ENCODE data around the gene MYCBP2. TPM values are rescaled to one million over a fixed set of nuclear protein-coding genes. Genes with fewer than 3 reads are reported as not detected.

Gene MYCBP2
- total RNA-seq, 1 donor from 2014 or later, result 61.1 TPM

- Histone ChIP-seq H3K4me1 (ENCODE audit: control insufficient read depth in 3 of 3, insufficient read depth in 3 of 3, low read length in 3 of 3) (no peaks in the 10 kb centered on the region), H3K27me3 (ENCODE audit: control insufficient read depth in 3 of 3, insufficient read depth in 3 of 3, low read length in 3 of 3) (no peaks in the 10 kb centered on the region), H3K36me3 (ENCODE audit: control insufficient read depth in 3 of 3, insufficient read depth in 3 of 3, low read length in 3 of 3) (peaks cover 0 to 43% (median 29%) of the 10 kb centered on the region in 3 donors), H3K27ac (ENCODE audit: low read depth, low read length) (no peak overlapping the region), H3K9ac (ENCODE audit: low read depth in 1 of 3, low read length in 3 of 3) (no peak overlapping the region), H3K9me3 (ENCODE audit: control insufficient read depth in 3 of 3, low read length in 3 of 3) (no peaks in the 10 kb centered on the region), H3K4me3 (ENCODE audit: low read length in 3 of 3) (no peak overlapping the region)
These were observed 130.8 kb downstream of the MYCBP2 start for GRCh38 chr13:77196052-77196618.

GRCh38 chr13:77190349-77190958, 136.4 kb downstream of the MYCBP2 start:
- no peak overlapping the region for H3K4me3 ChIP-seq (ENCODE audit: low read length in 3 of 3)
- peaks cover 0 to 37% (median 27%) of the 10 kb centered on the region in 3 donors for H3K36me3 ChIP-seq (ENCODE audit: control insufficient read depth in 3 of 3, insufficient read depth in 3 of 3, low read length in 3 of 3)
- H3K27me3 ChIP-seq (ENCODE audit: control insufficient read depth in 3 of 3, insufficient read depth in 3 of 3, low read length in 3 of 3), result no peaks in the 10 kb centered on the region
- H3K9me3 ChIP-seq (ENCODE audit: control insufficient read depth in 3 of 3, low read length in 3 of 3), result no peaks in the 10 kb centered on the region
- H3K27ac ChIP-seq (ENCODE audit: low read depth, low read length), result no peak overlapping the region
- H3K4me1 ChIP-seq (ENCODE audit: control insufficient read depth in 3 of 3, insufficient read depth in 3 of 3, low read length in 3 of 3), result no peaks in the 10 kb centered on the region
- H3K9ac ChIP-seq (ENCODE audit: low read depth in 1 of 3, low read length in 3 of 3), result no peak overlapping the region

- no peaks in the 10 kb centered on the region for H3K4me1 ChIP-seq (ENCODE audit: control insufficient read depth in 3 of 3, insufficient read depth in 3 of 3, low read length in 3 of 3)
- no peaks in the 10 kb centered on the region for H3K9me3 ChIP-seq (ENCODE audit: control insufficient read depth in 3 of 3, low read length in 3 of 3)
- no peak overlapping the region for H3K27ac ChIP-seq (ENCODE audit: low read depth, low read length)
- H3K36me3 ChIP-seq (ENCODE audit: control insufficient read depth in 3 of 3, insufficient read depth in 3 of 3, low read length in 3 of 3), result peaks cover 4 to 36% (median 30%) of the 10 kb centered on the region in 3 donors
- no peaks in the 10 kb centered on the region for H3K27me3 ChIP-seq (ENCODE audit: control insufficient read depth in 3 of 3, insufficient read depth in 3 of 3, low read length in 3 of 3)
- no peak overlapping the region for H3K9ac ChIP-seq (ENCODE audit: low read depth in 1 of 3, low read length in 3 of 3)
- no peak overlapping the region for H3K4me3 ChIP-seq (ENCODE audit: low read length in 3 of 3)
These were observed 141.2 kb downstream of the MYCBP2 start for GRCh38 chr13:77185721-77186120.

- H3K4me3 ChIP-seq (ENCODE audit: low read length in 3 of 3), result no peak overlapping the region
- no peak overlapping the region for H3K9ac ChIP-seq (ENCODE audit: low read depth in 1 of 3, low read length in 3 of 3)
- peaks cover 7 to 42% (median 40%) of the 10 kb centered on the region in 3 donors for H3K36me3 ChIP-seq (ENCODE audit: control insufficient read depth in 3 of 3, insufficient read depth in 3 of 3, low read length in 3 of 3)
- H3K27ac ChIP-seq (ENCODE audit: low read depth, low read length), result no peak overlapping the region
- no peaks in the 10 kb centered on the region for H3K4me1 ChIP-seq (ENCODE audit: control insufficient read depth in 3 of 3, insufficient read depth in 3 of 3, low read length in 3 of 3)
- no peaks in the 10 kb centered on the region for H3K27me3 ChIP-seq (ENCODE audit: control insufficient read depth in 3 of 3, insufficient read depth in 3 of 3, low read length in 3 of 3)
- no peaks in the 10 kb centered on the region for H3K9me3 ChIP-seq (ENCODE audit: control insufficient read depth in 3 of 3, low read length in 3 of 3)
These were observed 142.4 kb downstream of the MYCBP2 start for GRCh38 chr13:77184455-77184854.

GRCh38 chr13:77180011-77180410, 146.9 kb downstream of the MYCBP2 start:
- Histone ChIP-seq H3K36me3 (ENCODE audit: control insufficient read depth in 3 of 3, insufficient read depth in 3 of 3, low read length in 3 of 3) (peaks cover 12 to 51% (median 50%) of the 10 kb centered on the region in 3 donors), H3K9ac (ENCODE audit: low read depth in 1 of 3, low read length in 3 of 3) (no peak overlapping the region), H3K9me3 (ENCODE audit: control insufficient read depth in 3 of 3, low read length in 3 of 3) (no peaks in the 10 kb centered on the region), H3K27ac (ENCODE audit: low read depth, low read length) (no peak overlapping the region), H3K4me3 (ENCODE audit: low read length in 3 of 3) (no peak overlapping the region), H3K4me1 (ENCODE audit: control insufficient read depth in 3 of 3, insufficient read depth in 3 of 3, low read length in 3 of 3) (no peaks in the 10 kb centered on the region), H3K27me3 (ENCODE audit: control insufficient read depth in 3 of 3, insufficient read depth in 3 of 3, low read length in 3 of 3) (no peaks in the 10 kb centered on the region)

GRCh38 chr13:77177646-77178045, 149.2 kb downstream of the MYCBP2 start:
- Histone ChIP-seq H3K9ac (ENCODE audit: low read depth in 1 of 3, low read length in 3 of 3) (no peak overlapping the region), H3K9me3 (ENCODE audit: control insufficient read depth in 3 of 3, low read length in 3 of 3) (no peaks in the 10 kb centered on the region), H3K4me1 (ENCODE audit: control insufficient read depth in 3 of 3, insufficient read depth in 3 of 3, low read length in 3 of 3) (no peaks in the 10 kb centered on the region), H3K36me3 (ENCODE audit: control insufficient read depth in 3 of 3, insufficient read depth in 3 of 3, low read length in 3 of 3) (peaks cover 13 to 59% (median 50%) of the 10 kb centered on the region in 3 donors), H3K27me3 (ENCODE audit: control insufficient read depth in 3 of 3, insufficient read depth in 3 of 3, low read length in 3 of 3) (no peaks in the 10 kb centered on the region), H3K4me3 (ENCODE audit: low read length in 3 of 3) (no peak overlapping the region), H3K27ac (ENCODE audit: low read depth, low read length) (no peak overlapping the region)

- no peaks in the 10 kb centered on the region for H3K27me3 ChIP-seq (ENCODE audit: control insufficient read depth in 3 of 3, insufficient read depth in 3 of 3, low read length in 3 of 3)
- no peak overlapping the region for H3K4me3 ChIP-seq (ENCODE audit: low read length in 3 of 3)
- H3K27ac ChIP-seq (ENCODE audit: low read depth, low read length), result no peak overlapping the region
- H3K36me3 ChIP-seq (ENCODE audit: control insufficient read depth in 3 of 3, insufficient read depth in 3 of 3, low read length in 3 of 3), result peaks cover 17 to 61% (median 52%) of the 10 kb centered on the region in 3 donors
- H3K4me1 ChIP-seq (ENCODE audit: control insufficient read depth in 3 of 3, insufficient read depth in 3 of 3, low read length in 3 of 3), result no peaks in the 10 kb centered on the region
- no peaks in the 10 kb centered on the region for H3K9me3 ChIP-seq (ENCODE audit: control insufficient read depth in 3 of 3, low read length in 3 of 3)
- no peak overlapping the region for H3K9ac ChIP-seq (ENCODE audit: low read depth in 1 of 3, low read length in 3 of 3)
These were observed 150.5 kb downstream of the MYCBP2 start for GRCh38 chr13:77176350-77176749.

GRCh38 chr13:77172650-77173049, 154.2 kb downstream of the MYCBP2 start:
- peaks cover 17 to 65% (median 51%) of the 10 kb centered on the region in 3 donors for H3K36me3 ChIP-seq (ENCODE audit: control insufficient read depth in 3 of 3, insufficient read depth in 3 of 3, low read length in 3 of 3)
- no peak overlapping the region for H3K27ac ChIP-seq (ENCODE audit: low read depth, low read length)
- no peak overlapping the region for H3K9ac ChIP-seq (ENCODE audit: low read depth in 1 of 3, low read length in 3 of 3)
- H3K27me3 ChIP-seq (ENCODE audit: control insufficient read depth in 3 of 3, insufficient read depth in 3 of 3, low read length in 3 of 3), result no peaks in the 10 kb centered on the region
- H3K9me3 ChIP-seq (ENCODE audit: control insufficient read depth in 3 of 3, low read length in 3 of 3), result no peaks in the 10 kb centered on the region
- H3K4me1 ChIP-seq (ENCODE audit: control insufficient read depth in 3 of 3, insufficient read depth in 3 of 3, low read length in 3 of 3), result no peaks in the 10 kb centered on the region
- H3K4me3 ChIP-seq (ENCODE audit: low read length in 3 of 3), result no peak overlapping the region

- Histone ChIP-seq H3K36me3 (ENCODE audit: control insufficient read depth in 3 of 3, insufficient read depth in 3 of 3, low read length in 3 of 3) (peaks cover 17 to 61% (median 53%) of the 10 kb centered on the region in 3 donors), H3K9ac (ENCODE audit: low read depth in 1 of 3, low read length in 3 of 3) (no peak overlapping the region), H3K4me3 (ENCODE audit: low read length in 3 of 3) (no peak overlapping the region), H3K4me1 (ENCODE audit: control insufficient read depth in 3 of 3, insufficient read depth in 3 of 3, low read length in 3 of 3) (no peaks in the 10 kb centered on the region), H3K9me3 (ENCODE audit: control insufficient read depth in 3 of 3, low read length in 3 of 3) (no peaks in the 10 kb centered on the region), H3K27ac (ENCODE audit: low read depth, low read length) (no peak overlapping the region), H3K27me3 (ENCODE audit: control insufficient read depth in 3 of 3, insufficient read depth in 3 of 3, low read length in 3 of 3) (no peaks in the 10 kb centered on the region)
These were observed 155.4 kb downstream of the MYCBP2 start for GRCh38 chr13:77171451-77171850.

GRCh38 chr13:77168237-77168636, 158.7 kb downstream of the MYCBP2 start:
- H3K9me3 ChIP-seq (ENCODE audit: control insufficient read depth in 3 of 3, low read length in 3 of 3), result no peaks in the 10 kb centered on the region
- H3K4me3 ChIP-seq (ENCODE audit: low read length in 3 of 3), result no peak overlapping the region
- H3K9ac ChIP-seq (ENCODE audit: low read depth in 1 of 3, low read length in 3 of 3), result no peak overlapping the region
- H3K27ac ChIP-seq (ENCODE audit: low read depth, low read length), result no peak overlapping the region
- H3K27me3 ChIP-seq (ENCODE audit: control insufficient read depth in 3 of 3, insufficient read depth in 3 of 3, low read length in 3 of 3), result no peaks in the 10 kb centered on the region
- H3K4me1 ChIP-seq (ENCODE audit: control insufficient read depth in 3 of 3, insufficient read depth in 3 of 3, low read length in 3 of 3), result no peaks in the 10 kb centered on the region
- H3K36me3 ChIP-seq (ENCODE audit: control insufficient read depth in 3 of 3, insufficient read depth in 3 of 3, low read length in 3 of 3), result peaks cover 11 to 57% (median 54%) of the 10 kb centered on the region in 3 donors

Data from skeletal muscle tissue (tissue), 4 donors.